ENCODE measurements around the gene AMH. TPM values are rescaled to one million over a fixed set of nuclear protein-coding genes. Genes with fewer than 3 reads are reported as not detected.
A peak's percentile ranks its signal among the peaks of the same experiment; 100 is the strongest.

Gene AMH
- polyA plus RNA-seq, 1 donor (not counting 4 experiments of a cell fraction or from before 2014, with no cell fraction given), result 0.07 TPM

DNA sequence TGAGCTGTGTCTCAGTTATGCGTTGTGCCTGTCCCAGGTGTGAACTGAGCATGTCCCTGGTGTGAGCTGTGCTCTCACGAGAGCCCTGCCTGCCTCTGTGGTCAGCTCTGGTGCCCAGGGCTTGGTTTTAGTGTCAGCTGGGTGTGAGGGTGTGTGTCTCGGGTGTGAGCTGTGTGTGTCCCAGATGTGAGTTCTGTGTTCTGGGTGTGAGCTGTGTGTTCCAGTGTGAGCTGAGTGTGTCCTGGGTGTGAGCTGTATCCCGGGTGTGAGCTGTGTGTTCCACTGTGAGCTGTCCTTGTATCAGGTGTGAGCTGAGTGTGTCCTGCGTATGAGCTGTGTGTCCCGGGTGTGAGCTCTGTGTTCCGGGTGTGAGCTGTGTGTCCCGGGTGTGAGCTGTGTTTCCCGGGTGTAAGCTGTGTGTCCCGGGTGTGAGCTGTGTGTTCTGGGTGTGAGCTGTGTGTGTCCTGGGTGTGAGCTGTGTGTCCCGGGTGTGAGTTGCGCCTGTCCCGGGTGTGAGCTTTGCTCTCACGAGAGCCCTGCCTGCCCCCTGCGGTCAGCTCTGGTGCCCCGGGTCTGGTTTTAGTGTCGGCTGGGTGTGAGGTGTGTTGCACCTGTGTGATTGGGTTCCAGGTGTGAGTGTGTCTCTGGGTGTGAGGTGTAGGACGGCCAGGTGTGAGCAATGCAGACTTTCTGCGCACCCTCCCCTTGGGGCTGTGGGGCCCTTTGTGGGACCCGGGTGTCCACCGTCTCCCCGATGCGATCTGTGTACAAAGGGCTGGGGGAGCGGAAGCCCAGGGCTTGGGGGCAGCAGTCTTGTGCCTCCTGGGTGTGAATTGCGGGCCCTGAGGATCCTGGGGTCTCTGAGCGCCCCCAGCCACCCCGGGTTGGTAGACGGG is 39.9 kb downstream of the AMH start:
- H3K36me3 ChIP-seq (ENCODE audit: control insufficient read depth in 2 of 2, extremely low read depth in 1 of 2, insufficient read depth in 2 of 2, low read length in 2 of 2), result no peaks in the 10 kb centered on the region
- no peak overlapping the region for H3K4me3 ChIP-seq (ENCODE audit: control insufficient read depth in 2 of 3, extremely low read depth in 1 of 3, insufficient read depth in 2 of 3, low read depth in 1 of 3, low read length in 3 of 3)
- no peak overlapping the region for H3K4me2 ChIP-seq (ENCODE audit: control insufficient read depth, extremely low read depth, insufficient read depth, low read depth, low read length)
- H3K27ac ChIP-seq (ENCODE audit: control insufficient read depth, insufficient read depth, low read length), result no peak overlapping the region
- FAIRE-seq (no peak), DNase-seq (ENCODE audit: low read depth, low spot score) (no peak)
- no peaks in the 10 kb centered on the region for H3K4me1 ChIP-seq (ENCODE audit: control insufficient read depth, extremely low read depth, insufficient read depth, low read length)
- H2AFZ ChIP-seq (ENCODE audit: control insufficient read depth, low read length), result no peak overlapping the region
- TF ChIP-seq EZH2 (IDR thresholded peaks at IDR 0.05; ENCODE audit: low read length), result peak; percentile 68
- TF ChIP-seq, protein P1, sequence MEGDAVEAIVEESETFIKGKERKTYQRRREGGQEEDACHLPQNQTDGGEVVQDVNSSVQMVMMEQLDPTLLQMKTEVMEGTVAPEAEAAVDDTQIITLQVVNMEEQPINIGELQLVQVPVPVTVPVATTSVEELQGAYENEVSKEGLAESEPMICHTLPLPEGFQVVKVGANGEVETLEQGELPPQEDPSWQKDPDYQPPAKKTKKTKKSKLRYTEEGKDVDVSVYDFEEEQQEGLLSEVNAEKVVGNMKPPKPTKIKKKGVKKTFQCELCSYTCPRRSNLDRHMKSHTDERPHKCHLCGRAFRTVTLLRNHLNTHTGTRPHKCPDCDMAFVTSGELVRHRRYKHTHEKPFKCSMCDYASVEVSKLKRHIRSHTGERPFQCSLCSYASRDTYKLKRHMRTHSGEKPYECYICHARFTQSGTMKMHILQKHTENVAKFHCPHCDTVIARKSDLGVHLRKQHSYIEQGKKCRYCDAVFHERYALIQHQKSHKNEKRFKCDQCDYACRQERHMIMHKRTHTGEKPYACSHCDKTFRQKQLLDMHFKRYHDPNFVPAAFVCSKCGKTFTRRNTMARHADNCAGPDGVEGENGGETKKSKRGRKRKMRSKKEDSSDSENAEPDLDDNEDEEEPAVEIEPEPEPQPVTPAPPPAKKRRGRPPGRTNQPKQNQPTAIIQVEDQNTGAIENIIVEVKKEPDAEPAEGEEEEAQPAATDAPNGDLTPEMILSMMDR (optimal IDR thresholded peaks at IDR 0.05 in 1 of 3, IDR thresholded peaks at IDR 0.05 in 1 of 3, conservative IDR thresholded peaks at IDR 0.05 in 1 of 3; ENCODE audit: extremely low read depth in 1 of 3, insufficient read depth in 2 of 3, low read length in 3 of 3), result no peak
- no peaks in the 10 kb centered on the region for H4K20me1 ChIP-seq (ENCODE audit: control insufficient read depth, extremely low read depth, insufficient read depth, low read length)
- H3K79me2 ChIP-seq (ENCODE audit: control insufficient read depth, insufficient read depth, low read length), result no peaks in the 10 kb centered on the region
- H3K27me3 ChIP-seq (ENCODE audit: control insufficient read depth, extremely low read depth, insufficient read depth, low read length), result peaks cover 62% of the 10 kb centered on the region
- no peaks in the 10 kb centered on the region for H3K9me1 ChIP-seq (ENCODE audit: control insufficient read depth, extremely low read depth, insufficient read depth, low read length)
- no peak overlapping the region for H3K9ac ChIP-seq (ENCODE audit: control insufficient read depth, extremely low read depth, insufficient read depth, low read length)
- dilution Hi-C loops (cut with MboI; ENCODE audit: extremely low pct_ligation_motif_present, low sequenced_read_pairs), result no loop called here
- H3K9me3 ChIP-seq (ENCODE audit: control insufficient read depth, low read depth, low read length), result no peaks in the 10 kb centered on the region

DNA sequence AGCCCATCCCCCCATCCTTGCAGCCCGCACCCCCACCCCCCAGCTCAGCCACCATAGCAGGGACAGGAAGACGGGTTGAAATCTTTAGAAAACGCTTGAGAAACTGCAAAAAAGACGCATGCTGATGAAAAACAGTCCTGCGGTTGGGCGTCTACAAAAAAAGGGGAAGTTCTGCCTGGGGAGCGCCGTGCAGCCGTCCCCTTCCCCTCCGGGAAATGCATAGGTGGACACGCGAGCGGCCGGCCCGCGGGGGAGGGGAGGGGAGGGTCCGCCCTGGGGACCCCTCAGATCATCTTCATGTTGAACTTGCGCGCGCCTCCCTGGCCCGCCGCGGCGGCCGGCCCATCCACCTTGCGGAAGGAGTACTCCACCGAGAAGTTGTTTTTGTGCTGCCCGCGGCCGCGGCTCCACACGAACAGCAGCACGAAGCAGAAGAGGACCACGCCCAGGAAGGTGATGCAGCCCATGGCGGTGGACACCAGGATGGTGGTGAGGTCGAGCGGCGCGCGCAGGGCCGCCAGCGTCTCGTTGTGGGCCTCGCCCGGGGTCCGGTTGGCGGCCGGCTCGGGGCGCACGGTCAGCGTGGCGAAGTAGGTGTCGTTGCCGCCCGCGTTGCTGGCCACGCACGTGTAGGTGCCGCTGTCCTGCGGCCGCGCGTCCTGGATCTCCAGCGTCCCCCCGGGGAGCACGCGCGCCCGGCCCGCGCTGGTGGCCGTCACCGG is 40.8 kb downstream of the AMH start:
- no peaks in the 10 kb centered on the region for H3K79me2 ChIP-seq (ENCODE audit: control insufficient read depth, insufficient read depth, low read length)
- H3K9ac ChIP-seq (ENCODE audit: control insufficient read depth, extremely low read depth, insufficient read depth, low read length), result no peak overlapping the region
- peak overlapping the region; percentile 56 for H3K4me2 ChIP-seq (ENCODE audit: control insufficient read depth, extremely low read depth, insufficient read depth, low read depth, low read length)
- H3K4me3 ChIP-seq (ENCODE audit: control insufficient read depth in 2 of 3, extremely low read depth in 1 of 3, insufficient read depth in 2 of 3, low read depth in 1 of 3, low read length in 3 of 3), result peak overlapping the region in 2 of 3 experiments; percentile 12 to 25
- no peaks in the 10 kb centered on the region for H3K9me3 ChIP-seq (ENCODE audit: control insufficient read depth, low read depth, low read length)
- no peak overlapping the region for H3K27ac ChIP-seq (ENCODE audit: control insufficient read depth, insufficient read depth, low read length)
- peak overlapping the region; percentile 5 for H2AFZ ChIP-seq (ENCODE audit: control insufficient read depth, low read length)
- H4K20me1 ChIP-seq (ENCODE audit: control insufficient read depth, extremely low read depth, insufficient read depth, low read length), result no peaks in the 10 kb centered on the region
- peaks cover 70% of the 10 kb centered on the region for H3K27me3 ChIP-seq (ENCODE audit: control insufficient read depth, extremely low read depth, insufficient read depth, low read length)
- dilution Hi-C loops (cut with MboI; ENCODE audit: extremely low pct_ligation_motif_present, low sequenced_read_pairs), result no loop called here
- peak; percentile 70 for TF ChIP-seq EZH2 (IDR thresholded peaks at IDR 0.05; ENCODE audit: low read length)
- TF ChIP-seq, protein P1 (optimal IDR thresholded peaks at IDR 0.05 in 1 of 3, IDR thresholded peaks at IDR 0.05 in 1 of 3, conservative IDR thresholded peaks at IDR 0.05 in 1 of 3; ENCODE audit: extremely low read depth in 1 of 3, insufficient read depth in 2 of 3, low read length in 3 of 3), result no peak
- H3K36me3 ChIP-seq (ENCODE audit: control insufficient read depth in 2 of 2, extremely low read depth in 1 of 2, insufficient read depth in 2 of 2, low read length in 2 of 2), result no peaks in the 10 kb centered on the region
- no peak for DNase-seq (ENCODE audit: low read depth, low spot score)
- H3K9me1 ChIP-seq (ENCODE audit: control insufficient read depth, extremely low read depth, insufficient read depth, low read length), result no peaks in the 10 kb centered on the region
- no peak for FAIRE-seq
- no peaks in the 10 kb centered on the region for H3K4me1 ChIP-seq (ENCODE audit: control insufficient read depth, extremely low read depth, insufficient read depth, low read length)

Data from keratinocyte (primary cell).